ENCODE results near the gene GRIN2C.

Gene GRIN2C

GRCh38 chr17:74818291-74818938 lies 41.3 kb downstream of the GRIN2C start:
- DNase-seq, result no peak

GRCh38 chr17:74816905-74817620 lies 42.6 kb downstream of the GRIN2C start:
- no peak for DNase-seq

GRCh38 chr17:74815550-74816370 lies 43.9 kb downstream of the GRIN2C start:
- no peak for DNase-seq

- no peak for DNase-seq
Measured at GRCh38 chr17:74815067-74815466, 44.6 kb downstream of the GRIN2C start.

- DNase-seq, result no peak
Measured at GRCh38 chr17:74814453-74814852, 45.2 kb downstream of the GRIN2C start.

- no peak for DNase-seq
Measured at GRCh38 chr17:74812109-74813009, 47.3 kb downstream of the GRIN2C start.

- DNase-seq, result no peak
Measured at GRCh38 chr17:74810699-74811485, 48.8 kb downstream of the GRIN2C start.

- no peak for DNase-seq
Measured at GRCh38 chr17:74808714-74809430, 50.8 kb downstream of the GRIN2C start.

- DNase-seq, result no peak
Measured at GRCh38 chr17:74807925-74808324, 51.8 kb downstream of the GRIN2C start.

- no peak for DNase-seq
Measured at GRCh38 chr17:74807441-74807840, 52.2 kb downstream of the GRIN2C start.

GRCh38 chr17:74806334-74806733 lies 53.4 kb downstream of the GRIN2C start:
- DNase-seq, result no peak

- DNase-seq, result no peak
Measured at GRCh38 chr17:74805591-74805991, 54.1 kb downstream of the GRIN2C start.

- DNase-seq, result no peak
Measured at GRCh38 chr17:74804683-74805082, 55.0 kb downstream of the GRIN2C start.

- no peak for DNase-seq
Measured at GRCh38 chr17:74803971-74804370, 55.7 kb downstream of the GRIN2C start.

GRCh38 chr17:74803388-74803930 lies 56.2 kb downstream of the GRIN2C start:
- DNase-seq, result no peak

GRCh38 chr17:74801896-74802295 lies 57.8 kb downstream of the GRIN2C start:
- DNase-seq, result no peak

- DNase-seq, result no peak
Measured at GRCh38 chr17:74800531-74800930, 59.2 kb downstream of the GRIN2C start.

- no peak for DNase-seq
Measured at GRCh38 chr17:74799097-74799496, 60.6 kb downstream of the GRIN2C start.

- peak; percentile 54 for DNase-seq
Measured at GRCh38 chr17:74798239-74798707, 61.4 kb downstream of the GRIN2C start.

- DNase-seq, result no peak
Measured at GRCh38 chr17:74797824-74798223, 61.9 kb downstream of the GRIN2C start.
